GM19468 (cell line): ENCODE data around the gene TSPAN15.

ENCODE experiments used
- ATAC-seq: cut with Tn5 transposase; IDR thresholded peaks from one replicate; pipeline ENCODE4 v1.9.1; 2021; ENCODE audit warnings: mild to moderate bottlenecking, moderate library complexity, moderate number of reproducible peaks; ENCODE audit not compliant: unreplicated experiment; ENCODE audit errors: extremely low read depth

The TSPAN15 gene

GRCh38 chr10:69415951-69416350, 35.3 kb upstream of the TSPAN15 start:
- ATAC-seq, result no peak

GRCh38 chr10:69416695-69417094, 34.6 kb upstream of the TSPAN15 start, which contains the start of gene TACR2:
Gene TACR2, minus strand, starts transcription at chr10:69416918. Its CDS starts 595 bp downstream, at chr10:69416323.
- no peak for ATAC-seq

DNA sequence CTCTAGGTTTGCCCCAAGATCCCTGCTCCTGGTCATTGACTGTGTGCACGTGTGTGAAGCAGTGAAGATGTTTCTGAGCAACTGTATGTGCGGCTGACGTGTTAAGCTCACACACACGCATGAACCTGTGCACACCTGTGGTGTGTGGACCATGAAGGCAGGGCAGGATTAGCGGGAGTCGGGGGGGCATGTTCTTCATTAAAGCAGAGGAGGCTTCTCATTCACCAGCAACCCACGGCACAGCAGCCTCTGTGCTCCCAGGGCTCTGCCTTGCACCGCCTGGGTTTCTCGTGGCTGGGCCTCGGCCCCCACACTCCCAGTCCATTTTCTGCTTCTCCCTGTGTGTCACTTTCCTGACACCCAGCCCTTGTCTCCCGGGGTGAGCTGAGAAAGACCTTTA, 33.7 kb upstream of the TSPAN15 start:
- ATAC-seq, result no peak

DNA sequence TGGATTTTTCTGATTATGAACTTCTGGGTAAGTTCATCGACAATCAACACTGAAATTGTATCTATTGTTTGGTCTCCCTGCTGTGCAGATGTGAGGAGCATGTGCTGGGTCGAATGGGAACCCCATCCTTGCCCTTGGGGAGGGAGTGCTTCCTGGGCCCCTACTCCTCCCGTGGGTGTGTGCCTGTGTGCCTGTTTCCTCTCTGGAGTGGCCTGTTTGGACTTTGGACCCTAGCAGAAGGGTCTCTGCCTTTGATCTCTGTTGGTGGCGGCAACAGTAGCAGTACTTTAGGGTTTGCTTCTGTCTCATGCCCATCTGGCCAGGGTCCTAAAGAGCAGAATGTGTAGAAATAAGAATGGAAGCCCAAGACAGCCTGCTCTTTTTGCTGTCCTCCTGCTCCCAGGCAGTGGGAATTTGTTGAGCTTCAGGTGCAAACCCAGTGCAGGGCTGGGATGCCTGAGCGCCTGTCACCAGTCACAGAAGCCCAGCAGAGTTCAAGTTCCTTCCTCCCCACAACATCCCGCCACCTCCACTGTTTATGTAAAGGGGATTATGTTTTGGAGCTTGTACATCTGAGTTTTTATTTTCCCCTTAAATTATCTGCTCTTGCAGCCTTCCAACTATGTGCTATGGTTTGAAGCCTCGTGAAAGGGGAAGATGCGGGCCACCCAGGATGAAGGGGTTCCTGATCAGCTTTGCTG, 33.1 kb upstream of the TSPAN15 start:
- ATAC-seq, result no peak

GRCh38 chr10:69419096-69419743, 32.0 kb upstream of the TSPAN15 start:
- no peak for ATAC-seq

GRCh38 chr10:69419744-69420126, 31.5 kb upstream of the TSPAN15 start:
- ATAC-seq, result no peak

GRCh38 chr10:69421611-69422308, 29.5 kb upstream of the TSPAN15 start:
- no peak for ATAC-seq

DNA sequence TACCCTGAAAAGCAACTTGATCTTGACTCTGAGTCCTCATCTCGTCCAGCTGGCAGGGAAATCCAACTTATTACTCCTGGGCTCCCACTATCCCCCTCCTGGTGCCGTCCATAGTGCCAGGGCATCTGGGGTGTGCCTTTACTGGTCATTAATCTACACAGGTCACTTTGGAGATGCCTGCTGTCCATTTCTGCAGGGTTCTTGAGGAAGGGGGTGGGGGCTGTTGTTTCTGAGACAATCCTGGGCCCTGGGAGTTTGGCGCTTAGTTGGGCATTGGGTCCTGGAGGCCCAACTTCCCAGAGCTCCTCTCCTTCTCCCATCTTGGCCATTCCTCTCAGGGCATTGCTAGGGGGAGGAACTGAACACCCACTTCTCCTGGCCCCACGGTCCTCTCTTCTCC, 28.6 kb upstream of the TSPAN15 start:
- ATAC-seq, result no peak

GRCh38 chr10:69425041-69425440, 26.2 kb upstream of the TSPAN15 start:
- no peak for ATAC-seq

GRCh38 chr10:69425511-69426298, 25.6 kb upstream of the TSPAN15 start:
- ATAC-seq, result no peak

DNA sequence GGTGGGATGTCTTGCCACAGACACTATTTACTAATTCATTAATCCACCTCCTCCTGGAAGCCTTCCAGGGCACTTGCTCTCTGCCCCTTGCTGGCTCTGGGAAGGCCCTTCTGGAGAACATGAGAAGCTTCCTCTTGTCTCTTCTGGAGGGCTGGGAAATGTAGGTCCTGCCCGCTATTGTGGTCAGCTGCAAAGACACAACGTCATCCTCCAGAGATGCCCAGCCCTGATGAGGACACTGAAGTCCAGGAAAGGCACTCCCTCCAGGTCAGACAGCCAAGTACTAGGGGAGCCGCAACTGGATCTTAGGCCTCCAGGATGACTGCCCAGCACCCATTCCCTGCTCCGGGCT, 24.9 kb upstream of the TSPAN15 start:
- no peak for ATAC-seq

GRCh38 chr10:69428165-69428564, 23.1 kb upstream of the TSPAN15 start:
- no peak for ATAC-seq

DNA sequence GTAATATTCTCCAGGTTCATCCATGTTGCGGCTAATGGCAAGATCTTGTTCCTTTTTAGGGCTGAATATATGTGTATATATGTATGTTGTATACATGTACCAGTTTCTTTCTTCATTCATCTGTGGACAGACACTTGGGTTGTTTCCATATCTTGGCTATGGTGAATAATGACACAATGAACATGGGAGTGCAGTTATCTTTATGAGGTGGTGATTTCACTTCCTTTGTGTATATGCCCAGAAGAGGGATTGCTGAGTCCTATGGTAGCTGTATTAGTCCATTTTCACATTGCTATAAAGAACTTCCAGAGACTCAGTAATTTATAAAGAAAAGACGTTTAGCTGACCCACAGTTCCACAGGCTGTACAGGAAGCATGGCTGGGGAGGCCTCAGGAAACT, 17.1 kb upstream of the TSPAN15 start:
- ATAC-seq, result no peak

DNA sequence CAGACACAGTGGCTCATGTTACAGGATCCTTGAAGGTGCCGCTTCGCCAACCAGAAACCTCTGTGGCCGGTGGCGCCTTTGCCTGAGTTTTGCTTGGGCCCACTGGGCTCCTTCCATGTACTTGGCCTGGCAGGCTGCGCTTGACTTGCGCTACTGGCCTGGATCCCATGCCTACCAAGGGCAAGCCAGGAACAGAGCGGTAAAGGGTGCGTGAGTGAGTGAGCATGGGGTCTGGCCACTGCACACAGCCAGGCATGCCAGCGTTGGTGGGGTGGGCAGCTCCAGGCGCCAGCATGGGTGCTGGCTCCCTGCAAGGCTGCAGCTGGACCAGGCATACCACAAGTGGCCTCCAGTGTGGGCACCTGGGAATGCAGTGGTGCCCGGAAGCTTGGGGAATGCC, 16.3 kb upstream of the TSPAN15 start:
- ATAC-seq, result no peak

GRCh38 chr10:69435966-69436520, 15.2 kb upstream of the TSPAN15 start:
- ATAC-seq, result no peak

DNA sequence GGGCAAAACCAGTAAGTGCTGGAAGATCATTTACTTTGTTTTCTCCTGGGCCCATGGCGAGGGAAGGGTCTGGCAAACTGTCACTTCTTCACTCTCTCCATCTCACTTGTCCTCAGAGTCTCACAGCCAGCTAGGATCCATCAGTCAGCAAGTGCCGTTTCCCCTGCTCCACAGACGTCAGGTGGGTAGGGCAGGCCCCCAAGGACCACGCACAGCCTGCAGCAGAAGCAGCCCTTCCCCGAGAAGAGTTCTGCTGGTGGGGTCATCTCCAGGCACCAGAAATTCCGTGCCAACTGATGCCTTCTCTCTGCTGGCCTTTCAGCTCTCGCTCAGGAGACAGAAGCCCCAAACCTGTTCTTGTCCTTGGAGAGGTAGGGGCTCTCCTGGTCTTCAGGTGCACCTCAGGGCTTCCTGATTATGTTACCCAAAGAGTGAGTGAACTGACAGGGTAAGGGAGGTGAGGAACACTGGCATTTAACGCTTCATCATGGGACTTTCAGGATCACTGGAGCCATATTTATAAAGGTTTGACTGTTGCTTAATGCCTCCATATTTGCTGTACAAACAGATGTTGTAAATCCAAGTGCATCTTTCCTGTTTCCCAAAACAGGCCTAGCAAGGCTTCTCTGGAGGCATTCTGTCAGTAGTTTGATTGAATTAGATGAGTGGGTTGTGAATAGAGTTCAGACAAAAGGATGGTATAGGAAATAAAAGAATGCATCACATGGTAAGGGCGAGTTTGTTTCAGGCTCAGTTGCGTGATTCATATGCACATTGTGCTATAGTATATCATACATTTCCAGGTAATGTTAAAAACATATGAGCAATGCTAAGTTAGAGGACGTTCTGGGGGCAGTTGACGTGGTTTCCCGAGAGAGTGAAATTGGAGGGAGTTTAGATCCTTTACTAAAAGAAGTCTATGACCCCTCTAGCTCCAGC, 13.7 kb upstream of the TSPAN15 start:
- ATAC-seq, result no peak

GRCh38 chr10:69438536-69439349, 12.5 kb upstream of the TSPAN15 start:
- ATAC-seq, result no peak

DNA sequence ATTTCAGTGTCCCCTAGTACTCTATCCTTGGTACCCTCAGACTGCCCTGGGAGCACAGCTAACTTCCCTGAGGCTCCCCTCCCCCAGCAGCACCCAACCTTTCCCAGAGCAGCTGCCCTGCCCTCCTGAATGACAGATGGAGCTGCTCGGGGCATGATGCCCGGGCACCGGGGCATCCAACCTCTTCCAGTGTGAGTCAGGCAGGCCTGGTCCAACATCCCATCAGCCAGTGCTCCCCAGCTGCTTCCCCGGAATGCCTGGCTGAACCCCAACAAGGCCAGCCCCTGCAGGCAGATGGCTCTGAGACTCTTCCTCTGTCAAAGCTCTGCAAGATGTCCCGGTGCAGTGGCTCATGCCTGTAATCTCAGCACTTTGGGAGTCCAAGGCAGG, 11.9 kb upstream of the TSPAN15 start:
- no peak for ATAC-seq
